ENCODE measurements around the gene OAF. TPM values are rescaled to one million over a fixed set of nuclear protein-coding genes. Genes with fewer than 3 reads are reported as not detected.

OAF gene
- total and polyA plus RNA-seq, 2 of the 8 experiments (the other 6 are each of a cell fraction or from before 2014, with no cell fraction given): 1.3 to 1.5 TPM

GRCh38 chr11:120216426-120217102, 5.7 kb downstream of the OAF start:
- Histone ChIP-seq H2AK5ac (ENCODE audit: low read depth, low read length) (no peak overlapping the region), H3K4me1 (replicated peaks in 1 of 4; ENCODE audit: control insufficient read depth in 3 of 4, insufficient read depth in 4 of 4, low read length in 3 of 4) (peaks cover 0 to 16% (median 8%) of the 10 kb centered on the region in 4 experiments; a peak in 5 of 7 replicates), H4K8ac (ENCODE audit: extremely low read depth, insufficient read depth, low read length) (no peak overlapping the region), H2BK12ac (ENCODE audit: low read depth, low read length) (no peak overlapping the region), H2BK20ac (ENCODE audit: low read length) (no peak overlapping the region), H3K9ac (replicated peaks in 1 of 4; ENCODE audit: extremely low read depth in 1 of 4, low read depth in 3 of 4, low read length in 3 of 4) (no peak overlapping the region), H3K4me3 (ENCODE audit: extremely low read depth in 1 of 4, insufficient read depth in 2 of 4, low read depth in 3 of 4, low read length in 4 of 4) (no peak overlapping the region), H3K23ac (ENCODE audit: insufficient read length) (no peak overlapping the region), H4K20me1 (replicated peaks in 1 of 2; ENCODE audit: control insufficient read depth in 1 of 2, insufficient read depth in 2 of 2, low read length in 2 of 2) (peaks cover 5 to 11% of the 10 kb centered on the region in 2 experiments), H3K27me3 (replicated peaks in 1 of 4; ENCODE audit: control insufficient read depth in 3 of 4, extremely low read depth in 1 of 4, insufficient read depth in 3 of 4, low read length in 3 of 4) (peaks cover 43 to 78% (median 60%) of the 10 kb centered on the region in 4 experiments), H2BK5ac (ENCODE audit: low read depth, low read length) (no peak overlapping the region), H3K79me2 (ENCODE audit: control insufficient read depth in 1 of 2, insufficient read depth in 2 of 2, low read length in 2 of 2) (no peaks in the 10 kb centered on the region), H2AFZ (ENCODE audit: low read length) (no peak overlapping the region), H3K14ac (ENCODE audit: insufficient read length) (no peak overlapping the region), H3K18ac (ENCODE audit: extremely low read depth, low read length) (no peak overlapping the region), H3K4ac (replicated peaks; ENCODE audit: insufficient read length, low read depth, low read length) (no peak overlapping the region), H4K91ac (replicated peaks; ENCODE audit: insufficient read length, low read length) (no peak overlapping the region), H3K36me3 (ENCODE audit: control insufficient read depth in 2 of 4, insufficient read depth in 4 of 4, low read length in 3 of 4) (no peaks in the 10 kb centered on the region), H3K56ac (replicated peaks; ENCODE audit: insufficient read length, low read depth, low read length) (no peak overlapping the region), H2BK15ac (ENCODE audit: low read length) (no peak overlapping the region), H4K5ac (ENCODE audit: insufficient read length, low read depth, low read length) (no peak overlapping the region), H2BK120ac (replicated peaks; ENCODE audit: low read depth, low read length) (no peak overlapping the region), H3K27ac (ENCODE audit: low read depth, low read length) (no peak overlapping the region), H3K23me2 (ENCODE audit: low read depth, low read length) (no peaks in the 10 kb centered on the region; the same call in 1 of the 2 replicates), H3K9me3 (ENCODE audit: insufficient read depth in 2 of 2, low read depth in 1 of 2, low read length in 1 of 2) (no peaks in the 10 kb centered on the region), H3K4me2 (ENCODE audit: insufficient read depth in 1 of 2, low read depth in 2 of 2, low read length in 2 of 2) (no peak overlapping the region), H3K79me1 (ENCODE audit: low read depth, low read length) (no peaks in the 10 kb centered on the region)
- no peak for FAIRE-seq
- POLR2A ChIA-PET (ENCODE audit: partially characterized antibody): no interaction called here
- DNase-seq (ENCODE audit: low read depth in 1 of 2, low spot score in 2 of 2): no peak
- CTCF ChIA-PET (ENCODE audit: partially characterized antibody): interaction anchor here (1.5 to 26.2 kb wide), 6 partner anchors 14 to 87 kb away, joined by 4 to 394 read pairs (median 34); no protein-coding TSS in a partner anchor
- 81% methylated on average over 8 of the region's 8 CpGs; no CpG with 5 or more reads in 1 of the 2 experiments for WGBS, 2 experiments (ENCODE audit: extremely low coverage in 1 of 2, insufficient coverage in 1 of 2, insufficient read length in 1 of 2, insufficient replicate concordance in 2 of 2, low coverage in 1 of 2, low lambda C conversion rate in 2 of 2, missing lambda C conversion rate in 1 of 2)
- TF ChIP-seq TBP (IDR thresholded peaks at IDR 0.05; ENCODE audit: low read depth, low read length): no peak
- TF ChIP-seq PHF8 (conservative IDR thresholded peaks at IDR 0.05; ENCODE audit: low read depth, low read length): no peak
- no peak for TF ChIP-seq CEBPB (IDR thresholded peaks at IDR 0.05; ENCODE audit: low read depth, low read length)
- TF ChIP-seq CREB1 (IDR thresholded peaks at IDR 0.05): no peak
- no peak for TF ChIP-seq NANOG (IDR thresholded peaks at IDR 0.05; ENCODE audit: insufficient read depth, low read depth, low read length, poor library complexity, severe bottlenecking)
- no peak for TF ChIP-seq POU5F1 (IDR thresholded peaks at IDR 0.05; ENCODE audit: low read depth, low read length)
- TF ChIP-seq TAF1 (IDR thresholded peaks at IDR 0.05; ENCODE audit: low read depth, low read length): no peak
- TF ChIP-seq EP300 (IDR thresholded peaks at IDR 0.05; ENCODE audit: borderline replicate concordance in 1 of 2, low read depth in 2 of 2, low read length in 2 of 2): no peak
- no peak for TF ChIP-seq SP1 (IDR thresholded peaks at IDR 0.05; ENCODE audit: low read depth, low read length)
- TF ChIP-seq EZH2 (IDR thresholded peaks at IDR 0.05; ENCODE audit: low read depth, low read length, severe bottlenecking): no peak
- TF ChIP-seq SP4 (IDR thresholded peaks at IDR 0.05; ENCODE audit: low read length): no peak
- no peak for TF ChIP-seq POLR2AphosphoS5 (IDR thresholded peaks at IDR 0.05; ENCODE audit: low read depth, low read length)
- TF ChIP-seq CBX8 (IDR thresholded peaks at IDR 0.05; ENCODE audit: borderline replicate concordance, low read depth, low read length): no peak
- TF ChIP-seq POLR2A (IDR thresholded peaks at IDR 0.05; ENCODE audit: control extremely low read depth in 1 of 2, low read depth in 2 of 2, low read length in 2 of 2): no peak
- no peak for TF ChIP-seq SIRT6 (IDR thresholded peaks at IDR 0.05; ENCODE audit: low read length)

Data from H1 (cell line).